Measurements from ENCODE around the gene KCNG2. TPM values are rescaled to one million over a fixed set of nuclear protein-coding genes. Genes with fewer than 3 reads are reported as not detected.

The KCNG2 gene
- total RNA-seq, 2 experiments from 2014 or later, result not detected

- Histone ChIP-seq H3K9me3 (ENCODE audit: low read length) (no peaks in the 10 kb centered on the region), H3K4me1 (ENCODE audit: insufficient read depth, low read length, poor library complexity, severe bottlenecking) (peaks cover 7% of the 10 kb centered on the region), H3K79me2 (ENCODE audit: insufficient read depth, low read depth, low read length) (no peaks in the 10 kb centered on the region), H4K20me1 (ENCODE audit: insufficient read depth, low read length) (no peaks in the 10 kb centered on the region), H3K27ac (ENCODE audit: low read depth, low read length, poor library complexity, severe bottlenecking) (no peak overlapping the region), H2AFZ (ENCODE audit: low read length) (no peak overlapping the region), H3K36me3 (ENCODE audit: insufficient read depth, low read length) (no peaks in the 10 kb centered on the region), H3K9me2 (ENCODE audit: insufficient read depth, low read length) (no peaks in the 10 kb centered on the region), H3K4me2 (ENCODE audit: low read length) (no peak overlapping the region), H3K4me3 (ENCODE audit: low read depth, low read length, poor library complexity, severe bottlenecking) (no peak overlapping the region)
- DNase-seq (ENCODE audit: low spot score), result no peak
- intact Hi-C loops (cut with micrococcal nuclease; ENCODE audit: unreplicated experiment), result no loop called here
- BruUV-seq (replicated peaks), result no TSS peak
- TF ChIP-seq CTCF (conservative IDR thresholded peaks at IDR 0.05; ENCODE audit: low read length), result no peak
- no peak for TF ChIP-seq EZH2phosphoT487 (IDR thresholded peaks at IDR 0.05; ENCODE audit: borderline replicate concordance, low read depth, low read length)
- CTCF ChIA-PET (ENCODE audit: unreplicated experiment), result no interaction called here
- POLR2A ChIA-PET, result no interaction called here
Measured at GRCh38 chr18:79889569-79889968, 91.8 kb downstream of the KCNG2 start.

GRCh38 chr18:79890674-79891073 is 92.9 kb downstream of the KCNG2 start:
- no peak for DNase-seq (ENCODE audit: low spot score)
- intact Hi-C loops (cut with micrococcal nuclease; ENCODE audit: unreplicated experiment), result no loop called here
- TF ChIP-seq EZH2phosphoT487 (IDR thresholded peaks at IDR 0.05; ENCODE audit: borderline replicate concordance, low read depth, low read length) (no peak), CTCF (conservative IDR thresholded peaks at IDR 0.05; ENCODE audit: low read length) (no peak)
- Histone ChIP-seq H2AFZ (ENCODE audit: low read length) (no peak overlapping the region), H3K36me3 (ENCODE audit: insufficient read depth, low read length) (no peaks in the 10 kb centered on the region), H3K27ac (ENCODE audit: low read depth, low read length, poor library complexity, severe bottlenecking) (no peak overlapping the region), H4K20me1 (ENCODE audit: insufficient read depth, low read length) (no peaks in the 10 kb centered on the region), H3K4me1 (ENCODE audit: insufficient read depth, low read length, poor library complexity, severe bottlenecking) (no peaks in the 10 kb centered on the region), H3K9me3 (ENCODE audit: low read length) (no peaks in the 10 kb centered on the region), H3K4me2 (ENCODE audit: low read length) (no peak overlapping the region), H3K79me2 (ENCODE audit: insufficient read depth, low read depth, low read length) (no peaks in the 10 kb centered on the region), H3K9me2 (ENCODE audit: insufficient read depth, low read length) (no peaks in the 10 kb centered on the region), H3K4me3 (ENCODE audit: low read depth, low read length, poor library complexity, severe bottlenecking) (no peak overlapping the region)
- no TSS peak for BruUV-seq (replicated peaks)
- CTCF ChIA-PET (ENCODE audit: unreplicated experiment), result no interaction called here
- POLR2A ChIA-PET, result interaction anchor here (0.5 kb wide), 1 partner anchor 220 kb away, joined by 4 read pairs; no protein-coding TSS in a partner anchor

GRCh38 chr18:79896738-79897137 is 99.0 kb downstream of the KCNG2 start:
- Histone ChIP-seq H4K20me1 (ENCODE audit: insufficient read depth, low read length) (no peaks in the 10 kb centered on the region), H3K9me3 (ENCODE audit: low read length) (no peaks in the 10 kb centered on the region), H3K36me3 (ENCODE audit: insufficient read depth, low read length) (no peaks in the 10 kb centered on the region), H3K4me1 (ENCODE audit: insufficient read depth, low read length, poor library complexity, severe bottlenecking) (no peaks in the 10 kb centered on the region), H3K27ac (ENCODE audit: low read depth, low read length, poor library complexity, severe bottlenecking) (no peak overlapping the region), H3K4me3 (ENCODE audit: low read depth, low read length, poor library complexity, severe bottlenecking) (no peak overlapping the region), H3K9me2 (ENCODE audit: insufficient read depth, low read length) (no peaks in the 10 kb centered on the region), H3K4me2 (ENCODE audit: low read length) (no peak overlapping the region), H3K79me2 (ENCODE audit: insufficient read depth, low read depth, low read length) (no peaks in the 10 kb centered on the region), H2AFZ (ENCODE audit: low read length) (no peak overlapping the region)
- POLR2A ChIA-PET, result no interaction called here
- intact Hi-C loops (cut with micrococcal nuclease; ENCODE audit: unreplicated experiment), result no loop called here
- BruUV-seq (replicated peaks), result no TSS peak
- CTCF ChIA-PET (ENCODE audit: unreplicated experiment), result no interaction called here
- no peak for TF ChIP-seq EZH2phosphoT487 (IDR thresholded peaks at IDR 0.05; ENCODE audit: borderline replicate concordance, low read depth, low read length)
- no peak for TF ChIP-seq CTCF (conservative IDR thresholded peaks at IDR 0.05; ENCODE audit: low read length)
- no peak for DNase-seq (ENCODE audit: low spot score)

All from OCI-LY7 (cell line).